Measurements from ENCODE around the gene TMEM247.
"Not testable (repeated sequence)": the region's sequence is repeated elsewhere in the genome, so short reads cannot be mapped to it uniquely, and the experiment has no call there.

TMEM247 gene

GRCh38 chr2:46518861-46519260, 39.5 kb downstream of the TMEM247 start:
- DNase-seq = no peak

GRCh38 chr2:46519265-46519664, 39.9 kb downstream of the TMEM247 start:
- no peak for DNase-seq

- DNase-seq = no peak
These were observed 40.9 kb downstream of the TMEM247 start for GRCh38 chr2:46520130-46520711.

- DNase-seq = no peak
These were observed 41.9 kb downstream of the TMEM247 start for GRCh38 chr2:46521215-46521683.

GRCh38 chr2:46522385-46522784, 43.0 kb downstream of the TMEM247 start:
- DNase-seq = not testable (repeated sequence)

- DNase-seq = no peak
These were observed 46.3 kb downstream of the TMEM247 start for GRCh38 chr2:46525522-46526155.

GRCh38 chr2:46528880-46529279, 49.5 kb downstream of the TMEM247 start:
- DNase-seq = no peak

GRCh38 chr2:46530639-46531038, 51.3 kb downstream of the TMEM247 start:
- no peak for DNase-seq

- DNase-seq = no peak
These were observed 52.5 kb downstream of the TMEM247 start for GRCh38 chr2:46531863-46532262.

Data from activated T-cell treated with anti-CD3 and anti-CD28 coated beads, Interleukin-2, amount 50 U/mL, for 1 hour (primary cell).